ENCODE data around the gene CAMK1D. TPM values are rescaled to one million over a fixed set of nuclear protein-coding genes. Genes with fewer than 3 reads are reported as not detected.
A peak's percentile ranks its signal among the peaks of the same experiment; 100 is the strongest.

Gene CAMK1D
- total and polyA plus RNA-seq, 2 experiments from 2014 or later, result 4.6 to 7.2 TPM

DNA sequence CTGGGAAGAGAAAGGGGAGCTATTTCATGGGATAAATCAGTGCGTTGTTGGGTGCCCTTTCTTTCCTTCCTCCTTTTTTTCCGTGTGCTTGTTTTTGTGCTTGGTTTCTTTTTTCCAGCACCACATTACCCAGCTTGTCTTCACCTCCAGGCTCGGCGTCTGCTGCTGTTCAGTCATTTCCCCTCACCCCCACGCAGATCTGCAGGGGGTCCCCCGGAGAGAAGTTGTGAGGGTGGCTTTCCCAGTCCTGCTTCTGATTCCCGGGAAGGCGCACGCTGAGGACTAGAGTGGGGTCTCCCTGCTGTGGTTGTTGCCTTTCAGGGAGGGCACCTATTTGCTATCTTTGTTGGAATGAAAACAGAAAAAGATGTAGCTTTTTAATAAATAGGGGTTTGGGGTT, 1.6 kb downstream of the CAMK1D start:
- Histone ChIP-seq H4K20me1 (replicated peaks; ENCODE audit: insufficient read depth) (no peaks in the 10 kb centered on the region; the same call in 1 of the 2 replicates), H3K9me2 (ENCODE audit: insufficient read depth) (no peaks in the 10 kb centered on the region), H3K79me2 (replicated peaks; ENCODE audit: insufficient read depth) (peaks cover 12% of the 10 kb centered on the region), H3K4me1 (ENCODE audit: insufficient read depth) (peaks cover 47% of the 10 kb centered on the region; the same call in 1 of the 2 replicates), H3F3A (replicated peaks; ENCODE audit: low read depth) (peaks cover 10% of the 10 kb centered on the region; the same call in 1 of the 2 replicates), H3K4me3 (peak overlapping the region; percentile 95), H3K4me2 (peak overlapping the region; percentile 89), H3K27me3 (ENCODE audit: insufficient read depth) (peaks cover 45% of the 10 kb centered on the region), H3K36me3 (ENCODE audit: insufficient read depth) (no peaks in the 10 kb centered on the region), H3K27ac (ENCODE audit: low read depth) (no peak overlapping the region), H2AFZ (peak overlapping the region; percentile 97)
- Mint-ChIP-seq H3K9me3 (peaks cover 3% of the 10 kb centered on the region; the same call in 2 of the 3 replicates), H3K27ac (no peak overlapping the region), H3K36me3 (ENCODE audit: low read depth) (no peaks in the 10 kb centered on the region; the same call in 2 of the 3 replicates), H3K4me3 (peak overlapping the region; percentile 94), H3K27me3 (ENCODE audit: insufficient read depth, low read depth, poor library complexity) (peaks cover 38% of the 10 kb centered on the region), H3K4me1 (peaks cover 46% of the 10 kb centered on the region)
- TF ChIP-seq EZH2phosphoT487 (IDR thresholded peaks at IDR 0.05; ENCODE audit: unreplicated experiment), result no peak
- TF ChIP-seq, protein P1, sequence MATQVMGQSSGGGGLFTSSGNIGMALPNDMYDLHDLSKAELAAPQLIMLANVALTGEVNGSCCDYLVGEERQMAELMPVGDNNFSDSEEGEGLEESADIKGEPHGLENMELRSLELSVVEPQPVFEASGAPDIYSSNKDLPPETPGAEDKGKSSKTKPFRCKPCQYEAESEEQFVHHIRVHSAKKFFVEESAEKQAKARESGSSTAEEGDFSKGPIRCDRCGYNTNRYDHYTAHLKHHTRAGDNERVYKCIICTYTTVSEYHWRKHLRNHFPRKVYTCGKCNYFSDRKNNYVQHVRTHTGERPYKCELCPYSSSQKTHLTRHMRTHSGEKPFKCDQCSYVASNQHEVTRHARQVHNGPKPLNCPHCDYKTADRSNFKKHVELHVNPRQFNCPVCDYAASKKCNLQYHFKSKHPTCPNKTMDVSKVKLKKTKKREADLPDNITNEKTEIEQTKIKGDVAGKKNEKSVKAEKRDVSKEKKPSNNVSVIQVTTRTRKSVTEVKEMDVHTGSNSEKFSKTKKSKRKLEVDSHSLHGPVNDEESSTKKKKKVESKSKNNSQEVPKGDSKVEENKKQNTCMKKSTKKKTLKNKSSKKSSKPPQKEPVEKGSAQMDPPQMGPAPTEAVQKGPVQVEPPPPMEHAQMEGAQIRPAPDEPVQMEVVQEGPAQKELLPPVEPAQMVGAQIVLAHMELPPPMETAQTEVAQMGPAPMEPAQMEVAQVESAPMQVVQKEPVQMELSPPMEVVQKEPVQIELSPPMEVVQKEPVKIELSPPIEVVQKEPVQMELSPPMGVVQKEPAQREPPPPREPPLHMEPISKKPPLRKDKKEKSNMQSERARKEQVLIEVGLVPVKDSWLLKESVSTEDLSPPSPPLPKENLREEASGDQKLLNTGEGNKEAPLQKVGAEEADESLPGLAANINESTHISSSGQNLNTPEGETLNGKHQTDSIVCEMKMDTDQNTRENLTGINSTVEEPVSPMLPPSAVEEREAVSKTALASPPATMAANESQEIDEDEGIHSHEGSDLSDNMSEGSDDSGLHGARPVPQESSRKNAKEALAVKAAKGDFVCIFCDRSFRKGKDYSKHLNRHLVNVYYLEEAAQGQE (IDR thresholded peaks at IDR 0.05; ENCODE audit: unreplicated experiment), result no peak
- TF ChIP-seq, protein P2, sequence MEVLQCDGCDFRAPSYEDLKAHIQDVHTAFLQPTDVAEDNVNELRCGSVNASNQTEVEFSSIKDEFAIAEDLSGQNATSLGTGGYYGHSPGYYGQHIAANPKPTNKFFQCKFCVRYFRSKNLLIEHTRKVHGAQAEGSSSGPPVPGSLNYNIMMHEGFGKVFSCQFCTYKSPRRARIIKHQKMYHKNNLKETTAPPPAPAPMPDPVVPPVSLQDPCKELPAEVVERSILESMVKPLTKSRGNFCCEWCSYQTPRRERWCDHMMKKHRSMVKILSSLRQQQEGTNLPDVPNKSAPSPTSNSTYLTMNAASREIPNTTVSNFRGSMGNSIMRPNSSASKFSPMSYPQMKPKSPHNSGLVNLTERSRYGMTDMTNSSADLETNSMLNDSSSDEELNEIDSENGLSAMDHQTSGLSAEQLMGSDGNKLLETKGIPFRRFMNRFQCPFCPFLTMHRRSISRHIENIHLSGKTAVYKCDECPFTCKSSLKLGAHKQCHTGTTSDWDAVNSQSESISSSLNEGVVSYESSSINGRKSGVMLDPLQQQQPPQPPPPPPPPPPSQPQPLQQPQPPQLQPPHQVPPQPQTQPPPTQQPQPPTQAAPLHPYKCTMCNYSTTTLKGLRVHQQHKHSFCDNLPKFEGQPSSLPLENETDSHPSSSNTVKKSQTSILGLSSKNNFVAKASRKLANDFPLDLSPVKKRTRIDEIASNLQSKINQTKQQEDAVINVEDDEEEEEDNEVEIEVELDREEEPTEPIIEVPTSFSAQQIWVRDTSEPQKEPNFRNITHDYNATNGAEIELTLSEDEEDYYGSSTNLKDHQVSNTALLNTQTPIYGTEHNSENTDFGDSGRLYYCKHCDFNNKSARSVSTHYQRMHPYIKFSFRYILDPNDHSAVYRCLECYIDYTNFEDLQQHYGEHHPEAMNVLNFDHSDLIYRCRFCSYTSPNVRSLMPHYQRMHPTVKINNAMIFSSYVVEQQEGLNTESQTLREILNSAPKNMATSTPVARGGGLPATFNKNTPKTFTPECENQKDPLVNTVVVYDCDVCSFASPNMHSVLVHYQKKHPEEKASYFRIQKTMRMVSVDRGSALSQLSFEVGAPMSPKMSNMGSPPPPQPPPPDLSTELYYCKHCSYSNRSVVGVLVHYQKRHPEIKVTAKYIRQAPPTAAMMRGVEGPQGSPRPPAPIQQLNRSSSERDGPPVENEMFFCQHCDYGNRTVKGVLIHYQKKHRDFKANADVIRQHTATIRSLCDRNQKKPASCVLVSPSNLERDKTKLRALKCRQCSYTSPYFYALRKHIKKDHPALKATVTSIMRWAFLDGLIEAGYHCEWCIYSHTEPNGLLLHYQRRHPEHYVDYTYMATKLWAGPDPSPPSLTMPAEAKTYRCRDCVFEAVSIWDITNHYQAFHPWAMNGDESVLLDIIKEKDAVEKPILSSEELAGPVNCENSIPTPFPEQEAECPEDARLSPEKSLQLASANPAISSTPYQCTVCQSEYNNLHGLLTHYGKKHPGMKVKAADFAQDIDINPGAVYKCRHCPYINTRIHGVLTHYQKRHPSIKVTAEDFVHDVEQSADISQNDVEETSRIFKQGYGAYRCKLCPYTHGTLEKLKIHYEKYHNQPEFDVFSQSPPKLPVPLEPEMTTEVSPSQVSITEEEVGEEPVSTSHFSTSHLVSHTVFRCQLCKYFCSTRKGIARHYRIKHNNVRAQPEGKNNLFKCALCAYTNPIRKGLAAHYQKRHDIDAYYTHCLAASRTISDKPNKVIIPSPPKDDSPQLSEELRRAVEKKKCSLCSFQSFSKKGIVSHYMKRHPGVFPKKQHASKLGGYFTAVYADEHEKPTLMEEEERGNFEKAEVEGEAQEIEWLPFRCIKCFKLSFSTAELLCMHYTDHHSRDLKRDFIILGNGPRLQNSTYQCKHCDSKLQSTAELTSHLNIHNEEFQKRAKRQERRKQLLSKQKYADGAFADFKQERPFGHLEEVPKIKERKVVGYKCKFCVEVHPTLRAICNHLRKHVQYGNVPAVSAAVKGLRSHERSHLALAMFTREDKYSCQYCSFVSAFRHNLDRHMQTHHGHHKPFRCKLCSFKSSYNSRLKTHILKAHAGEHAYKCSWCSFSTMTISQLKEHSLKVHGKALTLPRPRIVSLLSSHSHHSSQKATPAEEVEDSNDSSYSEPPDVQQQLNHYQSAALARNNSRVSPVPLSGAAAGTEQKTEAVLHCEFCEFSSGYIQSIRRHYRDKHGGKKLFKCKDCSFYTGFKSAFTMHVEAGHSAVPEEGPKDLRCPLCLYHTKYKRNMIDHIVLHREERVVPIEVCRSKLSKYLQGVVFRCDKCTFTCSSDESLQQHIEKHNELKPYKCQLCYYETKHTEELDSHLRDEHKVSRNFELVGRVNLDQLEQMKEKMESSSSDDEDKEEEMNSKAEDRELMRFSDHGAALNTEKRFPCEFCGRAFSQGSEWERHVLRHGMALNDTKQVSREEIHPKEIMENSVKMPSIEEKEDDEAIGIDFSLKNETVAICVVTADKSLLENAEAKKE (CRISPR knock-in tag; IDR thresholded peaks at IDR 0.05), result no peak
- TF ChIP-seq EZH2 (IDR thresholded peaks at IDR 0.05; ENCODE audit: low read depth, unreplicated experiment), result no peak
- TF ChIP-seq STAT1 (IDR thresholded peaks at IDR 0.05; ENCODE audit: unreplicated experiment), result no peak
- no peak for TF ChIP-seq CREB1 (CRISPR knock-in tag; IDR thresholded peaks at IDR 0.05; ENCODE audit: low read depth)
- TF ChIP-seq, protein P3, sequence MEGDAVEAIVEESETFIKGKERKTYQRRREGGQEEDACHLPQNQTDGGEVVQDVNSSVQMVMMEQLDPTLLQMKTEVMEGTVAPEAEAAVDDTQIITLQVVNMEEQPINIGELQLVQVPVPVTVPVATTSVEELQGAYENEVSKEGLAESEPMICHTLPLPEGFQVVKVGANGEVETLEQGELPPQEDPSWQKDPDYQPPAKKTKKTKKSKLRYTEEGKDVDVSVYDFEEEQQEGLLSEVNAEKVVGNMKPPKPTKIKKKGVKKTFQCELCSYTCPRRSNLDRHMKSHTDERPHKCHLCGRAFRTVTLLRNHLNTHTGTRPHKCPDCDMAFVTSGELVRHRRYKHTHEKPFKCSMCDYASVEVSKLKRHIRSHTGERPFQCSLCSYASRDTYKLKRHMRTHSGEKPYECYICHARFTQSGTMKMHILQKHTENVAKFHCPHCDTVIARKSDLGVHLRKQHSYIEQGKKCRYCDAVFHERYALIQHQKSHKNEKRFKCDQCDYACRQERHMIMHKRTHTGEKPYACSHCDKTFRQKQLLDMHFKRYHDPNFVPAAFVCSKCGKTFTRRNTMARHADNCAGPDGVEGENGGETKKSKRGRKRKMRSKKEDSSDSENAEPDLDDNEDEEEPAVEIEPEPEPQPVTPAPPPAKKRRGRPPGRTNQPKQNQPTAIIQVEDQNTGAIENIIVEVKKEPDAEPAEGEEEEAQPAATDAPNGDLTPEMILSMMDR (conservative IDR thresholded peaks at IDR 0.05; ENCODE audit: low read depth in 2 of 2), result no peak
- no peak for TF ChIP-seq JUNB (IDR thresholded peaks at IDR 0.05; ENCODE audit: unreplicated experiment)
- TF ChIP-seq, protein P4, sequence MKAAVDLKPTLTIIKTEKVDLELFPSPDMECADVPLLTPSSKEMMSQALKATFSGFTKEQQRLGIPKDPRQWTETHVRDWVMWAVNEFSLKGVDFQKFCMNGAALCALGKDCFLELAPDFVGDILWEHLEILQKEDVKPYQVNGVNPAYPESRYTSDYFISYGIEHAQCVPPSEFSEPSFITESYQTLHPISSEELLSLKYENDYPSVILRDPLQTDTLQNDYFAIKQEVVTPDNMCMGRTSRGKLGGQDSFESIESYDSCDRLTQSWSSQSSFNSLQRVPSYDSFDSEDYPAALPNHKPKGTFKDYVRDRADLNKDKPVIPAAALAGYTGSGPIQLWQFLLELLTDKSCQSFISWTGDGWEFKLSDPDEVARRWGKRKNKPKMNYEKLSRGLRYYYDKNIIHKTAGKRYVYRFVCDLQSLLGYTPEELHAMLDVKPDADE (IDR thresholded peaks at IDR 0.05), result no peak
- no peak for TF ChIP-seq POLR2AphosphoS5 (IDR thresholded peaks at IDR 0.05; ENCODE audit: low read depth)
- no peak for TF ChIP-seq ZNF331 (CRISPR knock-in tag; IDR thresholded peaks at IDR 0.05; ENCODE audit: low read depth)
- DNase-seq (ENCODE audit: low spot score) (no peak), ATAC-seq (no peak)
